Lung (tissue), 12 donors: Measurements from ENCODE around the gene LRRC75A. TPM values are rescaled to one million over a fixed set of nuclear protein-coding genes. Genes with fewer than 3 reads are reported as not detected.

Experiments used
- ATAC-seq: fragments of 200-7000 bp; cut with Tn5 transposase; one replicate; pipeline ENCODE4 v1.9.1; 2020; ENCODE audit warnings: moderate number of reproducible peaks; ENCODE audit not compliant: insufficient read depth, low FRiP score
- DNase-seq, 3 donors: peaks; one replicate each; pipeline ENCODE4 v3.0.0-alpha.2; 2013 to 2017
- H3K27ac ChIP-seq, 2 donors: one replicate each; pipeline ENCODE4 v1.5.1; 2013; ENCODE audit warnings: mild to moderate bottlenecking in 2 of 2, moderate library complexity in 2 of 2, control low read depth in 1 of 2, inconsistent platforms in 1 of 2, low read depth in 1 of 2, low read length in 1 of 2
- H3K27me3 ChIP-seq, 3 donors: one replicate each; pipeline ENCODE4 v1.5.1; 2013; ENCODE audit warnings: low read length in 2 of 3; ENCODE audit not compliant: control insufficient read depth in 3 of 3, insufficient read depth in 3 of 3
- H3K36me3 ChIP-seq, 4 donors: one replicate each; pipeline ENCODE4 v1.5.1; 2013; ENCODE audit warnings: low read length in 4 of 4, mild to moderate bottlenecking in 1 of 4, moderate library complexity in 1 of 4; ENCODE audit not compliant: control insufficient read depth in 4 of 4, insufficient read depth in 4 of 4
- H3K4me1 ChIP-seq, 5 donors: one replicate each; pipeline ENCODE4 v1.5.1; 2013; ENCODE audit warnings: low read length in 5 of 5, mild to moderate bottlenecking in 2 of 5, moderate library complexity in 1 of 5; ENCODE audit not compliant: control insufficient read depth in 5 of 5, insufficient read depth in 5 of 5
- H3K4me3 ChIP-seq: one replicate; pipeline ENCODE4 v1.5.1; 2013; ENCODE audit warnings: mild to moderate bottlenecking, control low read depth, moderate library complexity
- H3K9ac ChIP-seq, 2 donors: one replicate each; pipeline ENCODE4 v1.5.1; 2013; ENCODE audit warnings: low read length in 2 of 2, control low read depth in 1 of 2; ENCODE audit not compliant: insufficient read depth in 1 of 2
- H3K9me3 ChIP-seq, 4 donors: one replicate each; pipeline ENCODE4 v1.5.1; 2013; ENCODE audit warnings: low read length in 3 of 4, mild to moderate bottlenecking in 1 of 4, moderate library complexity in 1 of 4; ENCODE audit not compliant: control insufficient read depth in 4 of 4, insufficient read depth in 3 of 4
- CTCF ChIP-seq: IDR thresholded peaks from 2 replicates; pipeline ENCODE4 v1.5.1; 2012; ENCODE audit warnings: mild to moderate bottlenecking; ENCODE audit errors: control extremely low read depth, extremely low read depth
- WGBS, 2 donors: extraction: QIAGEN DNeasy Blood & Tissue Kit; methylation state at CpG; one replicate each; pipeline ENCODE4 v1.1.7; 2013; 5-methylcytosine and 5-hydroxymethylcytosine counted together
- polyA plus RNA-seq, 2 donors: library from polyadenylated mRNA; stranded (reverse); fragments of 200-250 nt; gene quantifications; one replicate each; pipeline ENCODE4 v1.2.1, GENCODE V29; 2013
- total RNA-seq, 2 donors: library from RNA; depleted of rRNA in 1 of 2; stranded (reverse); fragments of >200 nt in 1 of 2; gene quantifications; one replicate each; pipeline ENCODE4 v1.2.1, GENCODE V29; 2014 to 2021
- donor health status: control.
- donor health status: control.
- donor health status: Bipolar disorder and iron deficiency.
- donor health status: healthy.
- donor health status: DM: yes; HTN: yes; CAD: no.

The LRRC75A gene
- total and polyA plus RNA-seq, 4 donors = 0.68 to 3.4 (median 2.4) TPM

- Histone ChIP-seq H3K36me3 (no peaks in the 10 kb centered on the region), H3K9me3 (no peaks in the 10 kb centered on the region), H3K4me3 (no peak overlapping the region), H3K9ac (no peak overlapping the region), H3K27me3 (peaks cover 0 to 7% (median 2%) of the 10 kb centered on the region in 3 donors), H3K4me1 (peaks cover 0 to 5% (median 3%) of the 10 kb centered on the region in 5 donors), H3K27ac (no peak overlapping the region)
- ATAC-seq = no peak
- TF ChIP-seq CTCF = no peak
- DNase-seq = no peak
Measured at GRCh38 chr17:16519021-16519420, 27.0 kb upstream of the LRRC75A start.

- no peaks in the 10 kb centered on the region for H3K9me3 ChIP-seq
- no peak overlapping the region for H3K9ac ChIP-seq
- H3K27me3 ChIP-seq = peaks cover 0 to 7% (median 2%) of the 10 kb centered on the region in 3 donors
- TF ChIP-seq CTCF = no peak
- DNase-seq (no peak), ATAC-seq (no peak)
- no peaks in the 10 kb centered on the region for H3K36me3 ChIP-seq
- WGBS, 2 donors = 83 to 87% methylated on average over 7 of the region's 7 CpGs
- peaks cover 0 to 5% (median 3%) of the 10 kb centered on the region in 5 donors for H3K4me1 ChIP-seq
- H3K27ac ChIP-seq = no peak overlapping the region
- H3K4me3 ChIP-seq = no peak overlapping the region
Measured at GRCh38 chr17:16517477-16517876, 25.5 kb upstream of the LRRC75A start.

- DNase-seq = peak in 2 of 3 donors; percentile 24 to 45
- peak; percentile 45 for ATAC-seq
Measured at GRCh38 chr17:16516594-16517051, 24.6 kb upstream of the LRRC75A start.

More at GRCh38 chr17:16516594-16517051, 24.6 kb upstream of the LRRC75A start:
- Histone ChIP-seq H3K4me3 (no peak overlapping the region), H3K27me3 (peaks cover 0 to 7% (median 2%) of the 10 kb centered on the region in 3 donors), H3K36me3 (no peaks in the 10 kb centered on the region), H3K4me1 (peaks cover 0 to 5% (median 3%) of the 10 kb centered on the region in 5 donors), H3K27ac (no peak overlapping the region), H3K9me3 (no peaks in the 10 kb centered on the region), H3K9ac (no peak overlapping the region)
- 19 to 48% methylated on average over 16 of the region's 16 CpGs for WGBS, 2 donors
- TF ChIP-seq CTCF = no peak
